Hepatocyte (in vitro differentiated cells): ENCODE data around the gene ESRRG. TPM values are rescaled to one million over a fixed set of nuclear protein-coding genes. Genes with fewer than 3 reads are reported as not detected.

Source experiments
- DNase-seq: peaks from one replicate; pipeline ENCODE4 v3.0.0-alpha.2; 2016; ENCODE audit warnings: low spot score
- H2AFZ ChIP-seq: fragments of 200-600 bp; sonication (generic); 2 replicates; pipeline ENCODE4 v1.6.0; 2016; ENCODE audit warnings: antibody characterized with exemption, mild to moderate bottlenecking
- H3K27ac ChIP-seq: fragments of 200-600 bp; sonication (generic); 2 replicates; pipeline ENCODE4 v1.5.1; 2016; ENCODE audit warnings: mild to moderate bottlenecking
- H3K27me3 ChIP-seq: fragments of 200-600 bp; sonication (generic); 2 replicates; pipeline ENCODE4 v1.6.1; 2016
- H3K36me3 ChIP-seq: fragments of 200-600 bp; sonication (generic); replicated peaks from 2 replicates; pipeline ENCODE4 v1.5.1; 2016; ENCODE audit warnings: low read depth; ENCODE audit not compliant: insufficient read depth
- H3K4me1 ChIP-seq: fragments of 200-600 bp; sonication (generic); 2 replicates; pipeline ENCODE4 v1.5.1; 2016; ENCODE audit warnings: mild to moderate bottlenecking, moderate library complexity; ENCODE audit not compliant: insufficient read depth
- H3K4me2 ChIP-seq: fragments of 200-600 bp; sonication (generic); 2 replicates; pipeline ENCODE4 v1.6.0; 2016
- H3K4me3 ChIP-seq: fragments of 200-600 bp; sonication (generic); 2 replicates; pipeline ENCODE4 v1.5.1; 2016; ENCODE audit warnings: mild to moderate bottlenecking
- H3K79me2 ChIP-seq: fragments of 200-600 bp; sonication (generic); 2 replicates; pipeline ENCODE4 v1.6.0; 2017; ENCODE audit warnings: mild to moderate bottlenecking
- H3K9me2 ChIP-seq: fragments of 200-600 bp; sonication (generic); replicated peaks from 2 replicates; pipeline ENCODE4 v1.6.0; 2017; ENCODE audit warnings: mild to moderate bottlenecking; ENCODE audit not compliant: insufficient read depth
- H3K9me3 ChIP-seq: fragments of 200-600 bp; sonication (generic); 2 replicates; pipeline ENCODE4 v1.5.1; 2016; ENCODE audit warnings: low read depth, mild to moderate bottlenecking
- H4K20me1 ChIP-seq: fragments of 200-600 bp; sonication (generic); 2 replicates; pipeline ENCODE4 v1.6.0; 2016; ENCODE audit warnings: mild to moderate bottlenecking; ENCODE audit not compliant: insufficient read depth, poor library complexity, severe bottlenecking
- EZH2 ChIP-seq: fragments of 200-600 bp; sonication (generic); IDR thresholded peaks from 2 replicates; pipeline ENCODE4 v1.6.1; 2016; ENCODE audit warnings: antibody characterized with exemption, mild to moderate bottlenecking, borderline replicate concordance
- EZH2phosphoT487 ChIP-seq: fragments of 200-600 bp; sonication (generic); IDR thresholded peaks from one replicate; pipeline ENCODE4 v1.6.1; 2018; ENCODE audit warnings: antibody characterized with exemption, mild to moderate bottlenecking, low read depth, moderate library complexity; ENCODE audit not compliant: unreplicated experiment, severe bottlenecking
- WGBS: methylation state at CpG from one replicate; pipeline ENCODE4 v1.1.6; 2016; ENCODE audit warnings: low lambda C conversion rate; ENCODE audit errors: missing lambda C conversion rate; 5-methylcytosine and 5-hydroxymethylcytosine counted together
- polyA plus RNA-seq: library from polyadenylated mRNA; unstranded; fragments of >200 nt; fragmentation: Nextera tagmentation; extraction: Ambion mirVana; gene quantifications from 2 replicates; pipeline ENCODE4 v1.2.1, GENCODE V29; 2016
- total RNA-seq: library from RNA; depleted of rRNA; stranded (reverse); fragments of >200 nt; gene quantifications from 2 replicates; pipeline ENCODE4 v1.2.3, GENCODE V29; 2014
- TF ChIP-seq, protein P1 (sequence below): fragments of 200-600 bp; sonication (generic); IDR thresholded peaks from 2 replicates; pipeline ENCODE4 v1.5.1; 2016; ENCODE audit warnings: antibody characterized with exemption, mild to moderate bottlenecking; ENCODE audit not compliant: poor library complexity

Gene ESRRG
- total and polyA plus RNA-seq, 2 experiments from 2014 or later = 2.8 to 10.3 TPM

DNA sequence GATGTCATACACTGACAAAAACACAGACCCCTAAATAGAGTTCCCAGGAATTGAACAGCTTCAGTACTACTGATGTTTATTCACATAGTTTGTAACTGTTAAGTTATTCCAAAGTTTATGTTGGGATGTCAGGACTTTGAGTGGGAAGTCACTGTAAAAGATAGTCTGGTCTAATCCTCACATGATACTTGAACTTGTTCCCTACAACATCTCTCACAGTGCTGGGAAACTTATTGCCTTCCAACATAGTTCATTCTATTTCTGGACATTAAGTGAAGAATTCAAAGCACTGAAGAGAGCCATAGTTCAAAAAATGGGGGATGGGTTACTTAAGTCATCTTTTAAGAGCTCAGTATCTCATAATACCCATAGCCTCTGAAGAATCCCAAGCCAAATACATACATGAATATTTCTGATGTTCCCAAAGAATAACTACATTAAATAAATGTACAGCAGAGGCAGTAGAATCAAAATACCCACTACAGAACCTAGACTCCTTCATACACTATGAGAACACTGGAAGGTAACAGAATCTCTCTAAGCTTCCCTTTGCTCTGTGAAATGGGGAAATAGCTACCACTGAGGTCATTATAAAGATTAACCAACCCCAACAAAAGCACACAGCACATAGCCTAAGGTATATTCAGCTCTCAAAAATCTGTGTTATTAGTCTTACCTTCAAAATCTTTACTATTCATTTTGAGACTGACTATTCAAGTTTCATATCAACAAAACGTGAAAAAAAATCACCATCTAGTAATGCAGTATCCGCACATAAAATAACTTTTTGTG, 81.4 kb downstream of the ESRRG start:
- no peak for TF ChIP-seq EZH2phosphoT487
- TF ChIP-seq, protein P1, sequence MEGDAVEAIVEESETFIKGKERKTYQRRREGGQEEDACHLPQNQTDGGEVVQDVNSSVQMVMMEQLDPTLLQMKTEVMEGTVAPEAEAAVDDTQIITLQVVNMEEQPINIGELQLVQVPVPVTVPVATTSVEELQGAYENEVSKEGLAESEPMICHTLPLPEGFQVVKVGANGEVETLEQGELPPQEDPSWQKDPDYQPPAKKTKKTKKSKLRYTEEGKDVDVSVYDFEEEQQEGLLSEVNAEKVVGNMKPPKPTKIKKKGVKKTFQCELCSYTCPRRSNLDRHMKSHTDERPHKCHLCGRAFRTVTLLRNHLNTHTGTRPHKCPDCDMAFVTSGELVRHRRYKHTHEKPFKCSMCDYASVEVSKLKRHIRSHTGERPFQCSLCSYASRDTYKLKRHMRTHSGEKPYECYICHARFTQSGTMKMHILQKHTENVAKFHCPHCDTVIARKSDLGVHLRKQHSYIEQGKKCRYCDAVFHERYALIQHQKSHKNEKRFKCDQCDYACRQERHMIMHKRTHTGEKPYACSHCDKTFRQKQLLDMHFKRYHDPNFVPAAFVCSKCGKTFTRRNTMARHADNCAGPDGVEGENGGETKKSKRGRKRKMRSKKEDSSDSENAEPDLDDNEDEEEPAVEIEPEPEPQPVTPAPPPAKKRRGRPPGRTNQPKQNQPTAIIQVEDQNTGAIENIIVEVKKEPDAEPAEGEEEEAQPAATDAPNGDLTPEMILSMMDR = no peak
- TF ChIP-seq EZH2 = no peak
- Histone ChIP-seq H3K4me2 (no peak overlapping the region), H2AFZ (no peak overlapping the region), H3K9me3 (no peaks in the 10 kb centered on the region), H3K27me3 (no peaks in the 10 kb centered on the region), H3K9me2 (no peaks in the 10 kb centered on the region), H3K79me2 (no peaks in the 10 kb centered on the region), H3K36me3 (no peaks in the 10 kb centered on the region), H3K27ac (no peak overlapping the region), H3K4me3 (no peak overlapping the region), H3K4me1 (no peaks in the 10 kb centered on the region), H4K20me1 (no peaks in the 10 kb centered on the region)
- DNase-seq = no peak
- 97% methylated on average over 2 of the region's 2 CpGs for WGBS

DNA sequence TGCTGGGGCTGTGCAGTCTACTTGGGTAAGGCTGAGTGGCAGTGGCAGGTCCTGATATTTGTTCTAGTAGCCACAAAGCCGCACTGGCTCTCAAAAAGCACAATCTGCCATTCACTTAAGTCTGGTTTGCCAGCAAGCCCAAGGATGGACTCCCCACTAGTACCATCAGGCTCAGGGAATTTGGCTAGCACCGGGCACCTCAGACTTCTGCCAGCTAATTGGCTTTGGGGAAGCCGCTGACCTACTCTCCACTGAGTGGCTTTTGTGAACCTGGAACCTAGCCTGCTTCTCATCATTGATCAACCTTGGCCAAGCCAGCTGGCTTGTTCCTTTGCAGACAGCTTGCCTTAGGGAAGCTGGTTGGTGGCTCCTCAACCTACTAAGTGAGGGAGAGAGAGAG, 83.1 kb downstream of the ESRRG start:
- Histone ChIP-seq H3K27me3 (no peaks in the 10 kb centered on the region), H3K79me2 (no peaks in the 10 kb centered on the region), H3K4me1 (no peaks in the 10 kb centered on the region), H3K36me3 (no peaks in the 10 kb centered on the region), H2AFZ (no peak overlapping the region), H3K27ac (no peak overlapping the region), H3K9me2 (no peaks in the 10 kb centered on the region), H3K9me3 (no peaks in the 10 kb centered on the region), H4K20me1 (no peaks in the 10 kb centered on the region), H3K4me2 (no peak overlapping the region), H3K4me3 (no peak overlapping the region)
- WGBS = 96% methylated on average over 3 of the region's 3 CpGs
- no peak for DNase-seq
- TF ChIP-seq EZH2phosphoT487 (no peak), EZH2 (no peak)
- TF ChIP-seq, protein P1 = no peak

DNA sequence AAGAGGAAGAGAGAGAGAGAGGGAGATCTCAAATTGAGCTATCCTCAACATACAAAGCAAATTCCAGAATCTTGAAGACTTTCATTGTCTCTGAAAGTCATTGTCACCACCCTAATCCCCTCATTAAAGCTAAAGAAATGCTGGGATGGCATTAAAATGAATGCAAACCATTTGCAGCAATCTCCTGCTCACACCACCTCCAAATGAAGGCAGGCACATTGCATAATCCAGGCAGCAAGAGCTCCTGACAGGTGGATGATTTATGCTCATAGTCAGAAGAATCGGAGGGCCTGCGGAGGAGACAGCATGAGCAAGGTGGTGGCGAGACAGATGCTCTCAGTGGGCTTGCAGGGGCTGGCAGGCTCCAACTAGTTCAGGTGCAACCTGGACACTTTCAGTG, 90.2 kb downstream of the ESRRG start:
- TF ChIP-seq, protein P1 = no peak
- TF ChIP-seq EZH2phosphoT487 (no peak), EZH2 (no peak)
- Histone ChIP-seq H3K36me3 (no peaks in the 10 kb centered on the region), H3K4me1 (no peaks in the 10 kb centered on the region), H3K79me2 (no peaks in the 10 kb centered on the region), H3K9me2 (no peaks in the 10 kb centered on the region), H3K4me3 (no peak overlapping the region), H3K27ac (no peak overlapping the region), H3K4me2 (no peak overlapping the region), H2AFZ (no peak overlapping the region), H4K20me1 (no peaks in the 10 kb centered on the region), H3K27me3 (no peaks in the 10 kb centered on the region), H3K9me3 (no peaks in the 10 kb centered on the region)
- WGBS = 50% methylated on average over 3 of the region's 3 CpGs
- DNase-seq = no peak
